ENCODE data around the gene TBX18.

TBX18 gene

GRCh38 chr6:84764332-84765049, at the start of gene TBX18:
Gene TBX18, minus strand, starts transcription at chr6:84764598. Its CDS starts 417 bp downstream, at chr6:84764181.
- H3K9me3 ChIP-seq (ENCODE audit: control insufficient read depth, insufficient read depth, low read depth, low read length), result no peaks in the 10 kb centered on the region
- POLR2A ChIA-PET, result interaction anchor here (1.1 to 5.4 kb wide), 7 partner anchors 9 to 914 kb away, joined by 4 to 69 read pairs (median 6); partner anchors contain the start of gene SYNCRIP
- H3K36me3 ChIP-seq (ENCODE audit: control insufficient read depth in 2 of 2, insufficient read depth in 1 of 2, low read length in 2 of 2), result peaks cover 4 to 5% of the 10 kb centered on the region in 2 experiments; a peak in 2 of 3 replicates
- CTCF ChIA-PET, result interaction anchor here (0.6 to 2.8 kb wide), 3 partner anchors 10 to 241 kb away, joined by 3 to 7 read pairs (median 3); no protein-coding TSS in a partner anchor
- peak within 1 kb of the TSS; percentile 97 for H3K27ac ChIP-seq (ENCODE audit: extremely low read depth, low read depth, low read length)
- H3K4me3 ChIP-seq (ENCODE audit: low read depth, low read length), result peak within 1 kb of the TSS; percentile 59
- peaks cover 8% of the 10 kb centered on the region for H3K4me1 ChIP-seq (ENCODE audit: control insufficient read depth, insufficient read depth, low read length)
- peak; percentile 52 for TF ChIP-seq ZFHX2 (tag by site-specific recombination; conservative IDR thresholded peaks at IDR 0.05)
- TF ChIP-seq PRDM4 (tag by site-specific recombination; IDR thresholded peaks at IDR 0.05), result peak; percentile 23; the same call in 1 of the 2 replicates
- TF ChIP-seq EGR2 (tag by site-specific recombination; IDR thresholded peaks at IDR 0.05; ENCODE audit: low read depth), result peak; percentile 60; the same call in 1 of the 2 replicates
- no peak for TF ChIP-seq ZNF623 (tag by site-specific recombination; IDR thresholded peaks at IDR 0.05)
- TF ChIP-seq ZNF518A (tag by site-specific recombination; conservative IDR thresholded peaks at IDR 0.05; ENCODE audit: low read depth), result peak; percentile 62
- peak; percentile 82 for TF ChIP-seq ZNF596 (tag by site-specific recombination; IDR thresholded peaks at IDR 0.05)
- peak; percentile 73 for TF ChIP-seq ZNF610 (tag by site-specific recombination; IDR thresholded peaks at IDR 0.05; ENCODE audit: borderline replicate concordance)
- no peak for TF ChIP-seq ZNF16 (tag by site-specific recombination; IDR thresholded peaks at IDR 0.05; ENCODE audit: low read depth)
- TF ChIP-seq ELK4 (IDR thresholded peaks at IDR 0.05; ENCODE audit: borderline replicate concordance, low read depth, low read length), result no peak
- TF ChIP-seq PBX3 (CRISPR knock-in tag; IDR thresholded peaks at IDR 0.05), result peak; percentile 77; the same call in 1 of the 2 replicates
- peak; percentile 79 for TF ChIP-seq REST (tag by site-specific recombination; IDR thresholded peaks at IDR 0.05)
- TF ChIP-seq ZNF660 (tag by site-specific recombination; IDR thresholded peaks at IDR 0.05), result peak; percentile 98
- TF ChIP-seq KLF10 (tag by site-specific recombination; IDR thresholded peaks at IDR 0.05), result peak; percentile 85
- no peak for TF ChIP-seq ZNF26 (tag by site-specific recombination; IDR thresholded peaks at IDR 0.05)
- TF ChIP-seq ZBTB44 (tag by site-specific recombination; IDR thresholded peaks at IDR 0.05), result 0 out of 2 replicates have a peak, but pooled peaks have one; percentile 29
- TF ChIP-seq ZNF600 (tag by site-specific recombination; IDR thresholded peaks at IDR 0.05), result peak; percentile 91
- TF ChIP-seq OVOL3 (tag by site-specific recombination; IDR thresholded peaks at IDR 0.05), result peak; percentile 59; the same call in 1 of the 2 replicates
- 0 out of 2 replicates have a peak, but pooled peaks have one; percentile 14 for TF ChIP-seq ZNF10 (tag by site-specific recombination; IDR thresholded peaks at IDR 0.05)
